HG02763 (cell line): ENCODE data around the gene TPRN.

Experiments used
- ATAC-seq: cut with Tn5 transposase; IDR thresholded peaks from one replicate; pipeline ENCODE4 v1.9.1; 2021; ENCODE audit warnings: mild to moderate bottlenecking, moderate library complexity; ENCODE audit not compliant: unreplicated experiment

TPRN gene

GRCh38 chr9:137225699-137226331 lies 25.3 kb upstream of the TPRN start:
- no peak for ATAC-seq

GRCh38 chr9:137224830-137225694 lies 24.5 kb upstream of the TPRN start, which contains the start of gene CYSRT1:
CYSRT1 (plus strand) TSS chr9:137225174; CDS start chr9:137225622, 448 bp downstream.
- no peak for ATAC-seq

- ATAC-seq: peak; percentile 75
Observed at GRCh38 chr9:137223078-137223970, 22.8 kb upstream of the TPRN start.

GRCh38 chr9:137222190-137223077 lies 21.9 kb upstream of the TPRN start, which contains the start of gene RNF208:
RNF208 (minus strand) TSS chr9:137222240; CDS start chr9:137221212, 1,028 bp downstream.
- no peak for ATAC-seq

GRCh38 chr9:137221506-137222111 lies 21.1 kb upstream of the TPRN start:
- ATAC-seq: no peak

GRCh38 chr9:137221095-137221505 lies 20.6 kb upstream of the TPRN start:
- no peak for ATAC-seq

- no peak for ATAC-seq
Observed at GRCh38 chr9:137220317-137221094, 20.0 kb upstream of the TPRN start.

GRCh38 chr9:137219757-137220316 lies 19.3 kb upstream of the TPRN start:
- ATAC-seq: no peak

- no peak for ATAC-seq
Observed at GRCh38 chr9:137218754-137219271, 18.3 kb upstream of the TPRN start.

GRCh38 chr9:137218212-137218753 lies 17.7 kb upstream of the TPRN start:
- no peak for ATAC-seq

GRCh38 chr9:137217276-137218211 lies 17.0 kb upstream of the TPRN start:
- no peak for ATAC-seq

GRCh38 chr9:137216188-137216965 lies 15.8 kb upstream of the TPRN start:
- ATAC-seq: no peak

- no peak for ATAC-seq
Observed at GRCh38 chr9:137215196-137215986, 14.8 kb upstream of the TPRN start.

GRCh38 chr9:137214620-137215019 lies 14.1 kb upstream of the TPRN start:
- no peak for ATAC-seq
